ENCODE data around the gene L3MBTL1.

Gene L3MBTL1

GRCh38 chr20:43506238-43506637 is 1.3 kb upstream of the L3MBTL1 start:
- no peak for DNase-seq (ENCODE audit: low read depth in 2 of 2)

GRCh38 chr20:43508106-43508505 is 609 bp downstream of the L3MBTL1 start:
- no peak for DNase-seq (ENCODE audit: low read depth in 2 of 2)

- no peak for DNase-seq (ENCODE audit: low read depth in 2 of 2)
Observed at GRCh38 chr20:43508604-43509040, 1.1 kb downstream of the L3MBTL1 start.

- no peak for DNase-seq (ENCODE audit: low read depth in 2 of 2)
Observed at GRCh38 chr20:43511879-43512278, 4.4 kb downstream of the L3MBTL1 start.

- DNase-seq (ENCODE audit: low read depth in 2 of 2): no peak
Observed at GRCh38 chr20:43513372-43513930, 6.0 kb downstream of the L3MBTL1 start.

GRCh38 chr20:43513931-43514647 is 6.6 kb downstream of the L3MBTL1 start:
- DNase-seq (ENCODE audit: low read depth in 2 of 2): peak; percentile 82 to 86

GRCh38 chr20:43514648-43514999 is 7.1 kb downstream of the L3MBTL1 start:
- DNase-seq (ENCODE audit: low read depth in 2 of 2): peak; percentile 9 to 19

- no peak for DNase-seq (ENCODE audit: low read depth in 2 of 2)
Observed at GRCh38 chr20:43515628-43516027, 8.1 kb downstream of the L3MBTL1 start.

GRCh38 chr20:43516251-43516824 is 8.8 kb downstream of the L3MBTL1 start:
- no peak for DNase-seq (ENCODE audit: low read depth in 2 of 2)

GRCh38 chr20:43520074-43520630 is 12.7 kb downstream of the L3MBTL1 start:
- no peak for DNase-seq (ENCODE audit: low read depth in 2 of 2)

- no peak for DNase-seq (ENCODE audit: low read depth in 2 of 2)
Observed at GRCh38 chr20:43525021-43525420, 17.5 kb downstream of the L3MBTL1 start.

GRCh38 chr20:43528258-43528875 is 20.9 kb downstream of the L3MBTL1 start:
- no peak for DNase-seq (ENCODE audit: low read depth in 2 of 2)

- DNase-seq (ENCODE audit: low read depth in 2 of 2): no peak
Observed at GRCh38 chr20:43529051-43529450, 21.6 kb downstream of the L3MBTL1 start.

- no peak for DNase-seq (ENCODE audit: low read depth in 2 of 2)
Observed at GRCh38 chr20:43529457-43530153, 22.1 kb downstream of the L3MBTL1 start.

- no peak for DNase-seq (ENCODE audit: low read depth in 2 of 2)
Observed at GRCh38 chr20:43530321-43531090, 23.0 kb downstream of the L3MBTL1 start.

- DNase-seq (ENCODE audit: low read depth in 2 of 2): no peak
Observed at GRCh38 chr20:43531091-43531443, 23.6 kb downstream of the L3MBTL1 start.

- DNase-seq (ENCODE audit: low read depth in 2 of 2): no peak
Observed at GRCh38 chr20:43532416-43533055, 25.0 kb downstream of the L3MBTL1 start.

- no peak for DNase-seq (ENCODE audit: low read depth in 2 of 2)
Observed at GRCh38 chr20:43533060-43533459, 25.6 kb downstream of the L3MBTL1 start.

GRCh38 chr20:43534016-43534415 is 26.5 kb downstream of the L3MBTL1 start:
- no peak for DNase-seq (ENCODE audit: low read depth in 2 of 2)

- DNase-seq (ENCODE audit: low read depth in 2 of 2): no peak
Observed at GRCh38 chr20:43534791-43535350, 27.4 kb downstream of the L3MBTL1 start.
